Right lobe of liver (tissue), 4 donors: ENCODE measurements around the gene TCTN2.

Experiments used
- POLR2A ChIP-seq: fragments of 450-650 bp; IDR thresholded peaks from one replicate; pipeline ENCODE4 v1.6.1; 2017; ENCODE audit warnings: antibody characterized with exemption, mild to moderate bottlenecking
- TF ChIP-seq, protein P1 (sequence below), 4 donors: fragments of 200-600 bp in 3 of 4; fragments of 450-650 bp in 1 of 4; IDR thresholded peaks; one replicate each; pipeline versions ENCODE4 v1.5.1 to v1.8.0; 2016 to 2022; ENCODE audit warnings: antibody characterized with exemption in 4 of 4, mild to moderate bottlenecking in 2 of 4
- donor health status: DM: no; HTN: no; CAD: no.
- donor health status: DM: no; HTN: no; CAD: no.
- donor health status: DM: no; HTN: yes; CAD: no.

DNA sequence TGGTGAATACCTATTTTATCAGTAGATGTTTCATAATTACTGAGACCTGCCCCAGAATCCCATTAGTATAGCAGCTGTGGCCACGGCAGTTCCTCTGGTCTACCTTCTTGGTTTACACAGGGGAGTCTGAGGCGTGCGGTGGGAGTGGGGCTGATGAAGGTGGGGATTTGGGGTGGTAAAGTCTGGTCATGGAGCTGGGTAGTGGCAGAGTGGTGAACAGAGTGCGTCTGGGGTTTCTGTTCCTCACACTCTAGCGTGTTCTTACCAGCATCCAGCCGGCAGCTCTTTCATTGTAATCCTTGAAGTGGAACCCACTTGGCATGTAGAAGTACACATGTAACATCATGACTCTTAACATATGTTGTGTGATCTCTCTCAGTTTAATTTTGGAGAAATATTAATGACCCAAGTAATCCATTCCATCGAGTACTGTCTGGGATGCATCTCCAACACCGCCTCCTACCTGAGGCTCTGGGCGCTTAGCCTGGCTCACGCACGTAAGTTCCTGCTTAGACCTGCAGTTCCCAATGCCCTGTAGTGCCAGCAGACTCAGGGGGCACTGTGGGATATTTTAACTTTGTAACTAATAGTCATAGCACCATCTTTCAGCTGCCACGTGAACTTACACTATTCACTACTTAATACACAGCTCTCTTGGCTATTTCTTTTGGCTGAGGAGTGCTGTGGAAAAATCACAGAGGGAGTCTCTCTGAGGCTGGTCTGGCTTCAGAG, 83.3 kb downstream of the TCTN2 start:
- TF ChIP-seq, protein P1, sequence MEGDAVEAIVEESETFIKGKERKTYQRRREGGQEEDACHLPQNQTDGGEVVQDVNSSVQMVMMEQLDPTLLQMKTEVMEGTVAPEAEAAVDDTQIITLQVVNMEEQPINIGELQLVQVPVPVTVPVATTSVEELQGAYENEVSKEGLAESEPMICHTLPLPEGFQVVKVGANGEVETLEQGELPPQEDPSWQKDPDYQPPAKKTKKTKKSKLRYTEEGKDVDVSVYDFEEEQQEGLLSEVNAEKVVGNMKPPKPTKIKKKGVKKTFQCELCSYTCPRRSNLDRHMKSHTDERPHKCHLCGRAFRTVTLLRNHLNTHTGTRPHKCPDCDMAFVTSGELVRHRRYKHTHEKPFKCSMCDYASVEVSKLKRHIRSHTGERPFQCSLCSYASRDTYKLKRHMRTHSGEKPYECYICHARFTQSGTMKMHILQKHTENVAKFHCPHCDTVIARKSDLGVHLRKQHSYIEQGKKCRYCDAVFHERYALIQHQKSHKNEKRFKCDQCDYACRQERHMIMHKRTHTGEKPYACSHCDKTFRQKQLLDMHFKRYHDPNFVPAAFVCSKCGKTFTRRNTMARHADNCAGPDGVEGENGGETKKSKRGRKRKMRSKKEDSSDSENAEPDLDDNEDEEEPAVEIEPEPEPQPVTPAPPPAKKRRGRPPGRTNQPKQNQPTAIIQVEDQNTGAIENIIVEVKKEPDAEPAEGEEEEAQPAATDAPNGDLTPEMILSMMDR (IDR thresholded peaks at IDR 0.05) = no peak
- no peak for TF ChIP-seq POLR2A
